Measurements from ENCODE around the gene HOXD10.

DNA sequence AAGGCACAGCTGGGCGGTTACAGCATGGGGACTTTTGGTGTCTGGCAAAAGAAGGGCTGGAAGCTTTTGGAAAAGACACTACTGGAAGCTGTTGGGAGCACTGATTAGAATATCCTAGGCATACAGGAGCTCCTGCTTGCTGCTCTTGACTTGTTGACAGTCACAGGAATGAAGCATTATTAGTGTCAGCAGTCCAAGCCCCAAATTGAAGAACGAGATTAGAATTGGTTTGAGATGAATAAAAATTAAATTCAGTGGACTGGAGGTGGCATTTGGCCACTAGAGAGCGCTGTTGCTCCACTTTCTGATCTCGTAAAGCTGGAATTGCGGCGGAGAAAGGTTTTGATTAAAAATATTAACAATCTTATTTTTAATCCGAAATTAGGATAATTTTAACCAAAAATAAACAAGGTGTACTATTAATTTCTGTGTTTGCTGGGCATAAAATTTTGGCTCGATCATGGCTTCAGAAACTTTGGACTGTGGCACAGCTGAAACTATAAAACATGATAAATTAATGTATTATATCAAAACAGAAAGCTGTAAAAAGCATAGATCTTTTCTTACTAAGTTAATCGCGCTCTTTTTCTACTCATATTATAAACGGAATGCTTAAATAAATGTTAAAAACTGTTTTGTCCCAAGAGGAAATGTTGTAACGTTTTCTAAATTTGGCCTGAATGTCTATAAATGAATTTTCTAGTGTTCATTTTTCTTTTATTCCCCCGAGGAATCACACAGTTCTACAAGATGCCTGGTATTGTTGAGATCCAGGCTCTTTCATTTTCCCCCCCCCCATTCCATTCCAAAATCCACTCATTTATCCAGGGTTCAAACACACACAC is 10.6 kb downstream of the HOXD10 start:
- TF ChIP-seq TAF1 (conservative IDR thresholded peaks at IDR 0.05) (no peak), GABPA (IDR thresholded peaks at IDR 0.05 in 1 of 2, conservative IDR thresholded peaks at IDR 0.05 in 1 of 2) (no peak), EGR1 (IDR thresholded peaks at IDR 0.05; ENCODE audit: low read depth in 2 of 2) (no peak), RAD21 (IDR thresholded peaks at IDR 0.05) (peak; percentile 88 to 89), JUND (IDR thresholded peaks at IDR 0.05) (no peak)
- TF ChIP-seq, protein P1, sequence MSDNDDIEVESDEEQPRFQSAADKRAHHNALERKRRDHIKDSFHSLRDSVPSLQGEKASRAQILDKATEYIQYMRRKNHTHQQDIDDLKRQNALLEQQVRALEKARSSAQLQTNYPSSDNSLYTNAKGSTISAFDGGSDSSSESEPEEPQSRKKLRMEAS (IDR thresholded peaks at IDR 0.05), result no peak
- TF ChIP-seq, protein P2, sequence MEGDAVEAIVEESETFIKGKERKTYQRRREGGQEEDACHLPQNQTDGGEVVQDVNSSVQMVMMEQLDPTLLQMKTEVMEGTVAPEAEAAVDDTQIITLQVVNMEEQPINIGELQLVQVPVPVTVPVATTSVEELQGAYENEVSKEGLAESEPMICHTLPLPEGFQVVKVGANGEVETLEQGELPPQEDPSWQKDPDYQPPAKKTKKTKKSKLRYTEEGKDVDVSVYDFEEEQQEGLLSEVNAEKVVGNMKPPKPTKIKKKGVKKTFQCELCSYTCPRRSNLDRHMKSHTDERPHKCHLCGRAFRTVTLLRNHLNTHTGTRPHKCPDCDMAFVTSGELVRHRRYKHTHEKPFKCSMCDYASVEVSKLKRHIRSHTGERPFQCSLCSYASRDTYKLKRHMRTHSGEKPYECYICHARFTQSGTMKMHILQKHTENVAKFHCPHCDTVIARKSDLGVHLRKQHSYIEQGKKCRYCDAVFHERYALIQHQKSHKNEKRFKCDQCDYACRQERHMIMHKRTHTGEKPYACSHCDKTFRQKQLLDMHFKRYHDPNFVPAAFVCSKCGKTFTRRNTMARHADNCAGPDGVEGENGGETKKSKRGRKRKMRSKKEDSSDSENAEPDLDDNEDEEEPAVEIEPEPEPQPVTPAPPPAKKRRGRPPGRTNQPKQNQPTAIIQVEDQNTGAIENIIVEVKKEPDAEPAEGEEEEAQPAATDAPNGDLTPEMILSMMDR (IDR thresholded peaks at IDR 0.05; ENCODE audit: low read depth, low read length, missing input control), result peak; percentile 94
